ENCODE results near the gene LRRC9. TPM values are rescaled to one million over a fixed set of nuclear protein-coding genes. Genes with fewer than 3 reads are reported as not detected.

The LRRC9 gene
- polyA plus RNA-seq, 3 donors, result not detected

DNA sequence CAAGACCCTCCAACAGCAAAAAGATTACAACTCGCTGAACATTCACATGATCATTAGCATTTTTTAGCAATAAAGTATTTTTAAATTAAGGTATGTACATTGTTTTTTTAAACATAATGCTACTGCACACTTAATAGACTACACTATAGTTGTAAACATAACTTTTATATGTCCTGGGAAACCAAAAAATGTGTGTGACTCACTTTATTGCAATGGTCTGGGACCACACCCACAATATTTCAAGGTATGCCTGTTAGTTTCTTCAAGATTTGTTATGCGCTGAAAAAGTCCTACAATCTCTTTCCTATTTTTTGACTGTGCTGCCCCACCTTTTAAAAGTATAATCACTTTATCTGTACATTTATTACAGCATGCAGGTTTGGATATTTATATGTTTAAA lies 141.4 kb downstream of the LRRC9 start:
- Mint-ChIP-seq H3K9me3 (no peaks in the 10 kb centered on the region), H3K36me3 (no peaks in the 10 kb centered on the region), H3K4me1 (no peaks in the 10 kb centered on the region), H3K27ac (no peak overlapping the region), H3K27me3 (ENCODE audit: low read depth in 3 of 3) (no peaks in the 10 kb centered on the region), H3K4me3 (no peak overlapping the region)
- TF ChIP-seq, protein P1, sequence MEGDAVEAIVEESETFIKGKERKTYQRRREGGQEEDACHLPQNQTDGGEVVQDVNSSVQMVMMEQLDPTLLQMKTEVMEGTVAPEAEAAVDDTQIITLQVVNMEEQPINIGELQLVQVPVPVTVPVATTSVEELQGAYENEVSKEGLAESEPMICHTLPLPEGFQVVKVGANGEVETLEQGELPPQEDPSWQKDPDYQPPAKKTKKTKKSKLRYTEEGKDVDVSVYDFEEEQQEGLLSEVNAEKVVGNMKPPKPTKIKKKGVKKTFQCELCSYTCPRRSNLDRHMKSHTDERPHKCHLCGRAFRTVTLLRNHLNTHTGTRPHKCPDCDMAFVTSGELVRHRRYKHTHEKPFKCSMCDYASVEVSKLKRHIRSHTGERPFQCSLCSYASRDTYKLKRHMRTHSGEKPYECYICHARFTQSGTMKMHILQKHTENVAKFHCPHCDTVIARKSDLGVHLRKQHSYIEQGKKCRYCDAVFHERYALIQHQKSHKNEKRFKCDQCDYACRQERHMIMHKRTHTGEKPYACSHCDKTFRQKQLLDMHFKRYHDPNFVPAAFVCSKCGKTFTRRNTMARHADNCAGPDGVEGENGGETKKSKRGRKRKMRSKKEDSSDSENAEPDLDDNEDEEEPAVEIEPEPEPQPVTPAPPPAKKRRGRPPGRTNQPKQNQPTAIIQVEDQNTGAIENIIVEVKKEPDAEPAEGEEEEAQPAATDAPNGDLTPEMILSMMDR (IDR thresholded peaks at IDR 0.05), result no peak
- H3K79me2 ChIP-seq (ENCODE audit: insufficient read depth, low read length), result no peaks in the 10 kb centered on the region
- H3K9ac ChIP-seq (ENCODE audit: insufficient read depth, low read length, poor library complexity, severe bottlenecking), result no peak overlapping the region
- no peak overlapping the region for H3K4me2 ChIP-seq (replicated peaks; ENCODE audit: extremely low read depth, low read length, poor library complexity, severe bottlenecking)
- no peak overlapping the region for H2AFZ ChIP-seq (ENCODE audit: insufficient read depth, low read depth, low read length, poor library complexity, severe bottlenecking)
- no peaks in the 10 kb centered on the region for H3K9me3 ChIP-seq (replicated peaks in 1 of 2; ENCODE audit: control insufficient read depth in 1 of 2, insufficient read depth in 1 of 2, low read length in 2 of 2)
- no peak overlapping the region for H3K27ac ChIP-seq (ENCODE audit: low read depth in 1 of 2, low read length in 2 of 2)
- no CpG with 5 or more reads among the region's 2 CpGs for WGBS (ENCODE audit: insufficient coverage)
- intact Hi-C loops (cut with micrococcal nuclease), result loop anchor here (5.0 kb wide), 1 partner anchor 121 kb away; no protein-coding TSS in a partner anchor
- H3K27me3 ChIP-seq (ENCODE audit: control insufficient read depth in 2 of 2, insufficient read depth in 2 of 2, low read length in 2 of 2), result no peaks in the 10 kb centered on the region
- no peaks in the 10 kb centered on the region for H4K20me1 ChIP-seq (ENCODE audit: insufficient read depth, low read length)
- H3K4me3 ChIP-seq (replicated peaks in 1 of 3; ENCODE audit: low read depth in 2 of 3, low read length in 3 of 3), result no peak overlapping the region
- H3K4me1 ChIP-seq (ENCODE audit: control insufficient read depth in 1 of 2, insufficient read depth in 2 of 2, low read length in 2 of 2), result no peaks in the 10 kb centered on the region
- H3K36me3 ChIP-seq (replicated peaks in 1 of 2; ENCODE audit: control insufficient read depth in 1 of 2, insufficient read depth in 2 of 2, low read length in 2 of 2), result no peaks in the 10 kb centered on the region
- no peak for DNase-seq

DNA sequence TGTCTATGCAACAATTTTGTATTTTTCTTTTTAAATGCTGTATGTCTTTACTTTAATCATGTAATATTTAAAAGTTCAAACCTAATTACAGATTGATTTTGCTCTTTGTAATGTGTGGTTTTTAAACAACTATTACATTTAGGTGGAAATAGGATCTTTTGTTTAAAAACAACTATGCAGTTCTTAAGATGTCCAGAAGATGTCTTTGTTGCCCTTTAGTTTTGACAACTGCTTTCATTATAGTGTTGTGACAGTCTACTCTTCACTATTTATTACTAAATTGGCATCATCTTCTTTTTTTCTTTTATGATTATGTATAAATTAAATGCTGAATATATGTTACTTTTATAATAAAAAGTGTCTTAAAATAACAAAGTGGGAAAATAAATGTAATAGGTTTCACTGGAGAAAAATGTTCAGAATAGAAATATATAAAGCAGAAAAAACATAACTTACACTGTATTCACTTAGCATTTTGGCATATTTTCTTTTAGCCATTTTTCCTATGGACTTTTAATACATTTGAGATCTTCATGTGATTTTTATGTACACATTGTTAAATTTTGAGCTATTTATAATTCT lies 144.6 kb downstream of the LRRC9 start:
- no peaks in the 10 kb centered on the region for H3K36me3 Mint-ChIP-seq
- TF ChIP-seq, protein P1 (IDR thresholded peaks at IDR 0.05), result peak; percentile 80

More for the DNA sequence above, 144.6 kb downstream of the LRRC9 start:
- no peak overlapping the region for H3K27ac ChIP-seq (ENCODE audit: low read depth in 1 of 2, low read length in 2 of 2)
- no peak overlapping the region for H2AFZ ChIP-seq (ENCODE audit: insufficient read depth, low read depth, low read length, poor library complexity, severe bottlenecking)
- Mint-ChIP-seq H3K4me1 (no peaks in the 10 kb centered on the region), H3K27me3 (ENCODE audit: low read depth in 3 of 3) (no peaks in the 10 kb centered on the region), H3K4me3 (no peak overlapping the region), H3K27ac (no peak overlapping the region), H3K9me3 (no peaks in the 10 kb centered on the region)
- DNase-seq, result peak; percentile 5 to 57 (median 36)
- H3K79me2 ChIP-seq (ENCODE audit: insufficient read depth, low read length), result no peaks in the 10 kb centered on the region
- no peak overlapping the region for H3K4me2 ChIP-seq (replicated peaks; ENCODE audit: extremely low read depth, low read length, poor library complexity, severe bottlenecking)
- no peaks in the 10 kb centered on the region for H3K36me3 ChIP-seq (replicated peaks in 1 of 2; ENCODE audit: control insufficient read depth in 1 of 2, insufficient read depth in 2 of 2, low read length in 2 of 2)
- H3K4me1 ChIP-seq (ENCODE audit: control insufficient read depth in 1 of 2, insufficient read depth in 2 of 2, low read length in 2 of 2), result no peaks in the 10 kb centered on the region
- no peak overlapping the region for H3K9ac ChIP-seq (ENCODE audit: insufficient read depth, low read length, poor library complexity, severe bottlenecking)
- no peaks in the 10 kb centered on the region for H4K20me1 ChIP-seq (ENCODE audit: insufficient read depth, low read length)
- no peak overlapping the region for H3K4me3 ChIP-seq (replicated peaks in 1 of 3; ENCODE audit: low read depth in 2 of 3, low read length in 3 of 3)
- intact Hi-C loops (cut with micrococcal nuclease), result loop anchor here (5.0 kb wide), 1 partner anchor 118 kb away; no protein-coding TSS in a partner anchor
- H3K9me3 ChIP-seq (replicated peaks in 1 of 2; ENCODE audit: control insufficient read depth in 1 of 2, insufficient read depth in 1 of 2, low read length in 2 of 2), result no peaks in the 10 kb centered on the region
- no peaks in the 10 kb centered on the region for H3K27me3 ChIP-seq (ENCODE audit: control insufficient read depth in 2 of 2, insufficient read depth in 2 of 2, low read length in 2 of 2)

Data from CD14-positive monocyte (primary cell).